ENCODE results near the gene FN3K. TPM values are rescaled to one million over a fixed set of nuclear protein-coding genes. Genes with fewer than 3 reads are reported as not detected.

The FN3K gene
- total RNA-seq, 1 experiment from 2014 or later = 28.3 TPM

DNA sequence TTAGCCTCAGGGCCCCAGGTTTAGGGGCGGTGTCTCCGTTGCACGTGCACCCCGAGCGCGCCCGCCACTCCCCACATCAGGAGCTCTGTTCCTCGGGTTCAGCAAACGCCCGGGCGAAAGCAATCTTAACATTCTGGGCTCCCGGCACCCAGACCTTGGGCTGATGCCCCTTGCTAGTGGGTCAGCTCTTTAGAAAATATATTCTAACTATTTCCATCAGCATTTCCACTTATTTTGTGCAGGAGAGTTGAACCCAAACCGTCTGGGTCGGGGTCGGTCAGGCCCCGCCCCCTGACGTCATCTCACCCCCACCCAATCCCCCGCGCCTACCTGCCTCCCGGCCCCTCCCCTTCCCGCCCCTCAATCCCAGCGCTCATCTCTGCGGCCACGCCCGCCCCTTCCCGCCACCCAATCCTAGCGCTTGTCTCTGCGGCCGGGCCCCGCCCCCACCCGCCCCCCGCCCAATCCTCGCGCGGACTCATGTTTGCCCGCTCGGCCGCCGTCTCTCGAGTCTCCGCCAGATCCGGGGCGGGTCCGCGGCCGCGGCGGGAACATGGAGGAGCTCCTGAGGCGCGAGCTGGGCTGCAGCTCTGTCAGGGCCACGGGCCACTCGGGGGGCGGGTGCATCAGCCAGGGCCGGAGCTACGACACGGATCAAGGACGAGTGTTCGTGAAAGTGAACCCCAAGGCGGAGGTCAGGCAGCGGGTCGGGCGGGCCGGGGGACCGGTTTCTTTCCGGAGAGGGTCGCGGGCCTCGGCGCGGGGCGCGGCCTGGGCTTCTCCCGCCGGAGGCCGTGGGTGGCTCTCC is 19.0 kb upstream of the FN3K start, which contains the start of gene FN3KRP:
TSS of gene FN3KRP (plus strand) at position 504 of the 808 bp plus-strand sequence. CDS start at position 554, 50 bp downstream.
- H3K36me3 Mint-ChIP-seq (ENCODE audit: insufficient read depth in 1 of 3, low read depth in 3 of 3) = peaks cover 0 to 24% (median 24%) of the 10 kb centered on the region in 3 experiments; a peak in 6 of 7 replicates
- Histone ChIP-seq H3K27ac (ENCODE audit: insufficient read length, low read depth, low read length) (no peak within 1 kb of the TSS), H3K14ac (ENCODE audit: insufficient read depth, low read length) (no peak within 1 kb of the TSS; the same call in 1 of the 2 replicates), H2AK5ac (ENCODE audit: insufficient read length, low read length) (no peak within 1 kb of the TSS), H3K23ac (ENCODE audit: insufficient read length, low read depth, low read length) (no peak within 1 kb of the TSS), H2BK5ac (ENCODE audit: insufficient read length, low read length) (no peak within 1 kb of the TSS), H3K18ac (ENCODE audit: insufficient read length, low read depth, low read length) (no peak within 1 kb of the TSS), H3K56ac (ENCODE audit: insufficient read length, low read depth, low read length) (no peak within 1 kb of the TSS), H2AFZ (ENCODE audit: low read length) (peak within 1 kb of the TSS; percentile 88), H3K4ac (ENCODE audit: low read depth, low read length) (no peak within 1 kb of the TSS), H2BK15ac (ENCODE audit: low read depth, low read length) (no peak within 1 kb of the TSS), H3K79me1 (ENCODE audit: insufficient read depth, low read depth, low read length, poor library complexity, severe bottlenecking) (no peaks in the 10 kb centered on the region), H3K23me2 (ENCODE audit: insufficient read length, low read depth, low read length, poor library complexity, severe bottlenecking) (peaks cover 14% of the 10 kb centered on the region), H3K4me1 (ENCODE audit: insufficient read depth, low read length) (no peaks in the 10 kb centered on the region), H4K5ac (ENCODE audit: insufficient read length, low read depth, low read length) (no peak within 1 kb of the TSS), H3K4me2 (ENCODE audit: insufficient read depth, insufficient read length, low read length) (peak within 1 kb of the TSS; percentile 73), H3K9ac (ENCODE audit: extremely low read depth, insufficient read length, low read length) (peak within 1 kb of the TSS; percentile 82), H3T11ph (ENCODE audit: low read length) (no peak within 1 kb of the TSS), H2BK120ac (ENCODE audit: low read depth, low read length, poor library complexity, severe bottlenecking) (no peak within 1 kb of the TSS), H2BK12ac (ENCODE audit: insufficient read length, low read depth, low read length) (no peak within 1 kb of the TSS), H3K27me3 (ENCODE audit: insufficient read depth, low read length) (no peaks in the 10 kb centered on the region; the same call in none of the 2 replicates), H4K91ac (ENCODE audit: insufficient read length, low read depth, low read length) (no peak within 1 kb of the TSS), H4K8ac (replicated peaks; ENCODE audit: insufficient read length, low read depth, low read length) (no peak within 1 kb of the TSS), H2BK20ac (ENCODE audit: low read depth, low read length, poor library complexity, severe bottlenecking) (no peak within 1 kb of the TSS), H3K79me2 (ENCODE audit: insufficient read depth, low read length) (no peaks in the 10 kb centered on the region), H3K9me3 (ENCODE audit: control insufficient read depth, low read depth, low read length) (no peaks in the 10 kb centered on the region), H4K20me1 (ENCODE audit: control insufficient read depth, insufficient read depth, insufficient read length) (no peaks in the 10 kb centered on the region)
- H3K4me3 Mint-ChIP-seq = peak within 1 kb of the TSS; percentile 95 to 98
- peak; percentile 98 for DNase-seq
- no CpG with 5 or more reads among the region's 75 CpGs for WGBS (ENCODE audit: extremely low coverage, insufficient read length, low lambda C conversion rate)
- TF ChIP-seq, protein P1, sequence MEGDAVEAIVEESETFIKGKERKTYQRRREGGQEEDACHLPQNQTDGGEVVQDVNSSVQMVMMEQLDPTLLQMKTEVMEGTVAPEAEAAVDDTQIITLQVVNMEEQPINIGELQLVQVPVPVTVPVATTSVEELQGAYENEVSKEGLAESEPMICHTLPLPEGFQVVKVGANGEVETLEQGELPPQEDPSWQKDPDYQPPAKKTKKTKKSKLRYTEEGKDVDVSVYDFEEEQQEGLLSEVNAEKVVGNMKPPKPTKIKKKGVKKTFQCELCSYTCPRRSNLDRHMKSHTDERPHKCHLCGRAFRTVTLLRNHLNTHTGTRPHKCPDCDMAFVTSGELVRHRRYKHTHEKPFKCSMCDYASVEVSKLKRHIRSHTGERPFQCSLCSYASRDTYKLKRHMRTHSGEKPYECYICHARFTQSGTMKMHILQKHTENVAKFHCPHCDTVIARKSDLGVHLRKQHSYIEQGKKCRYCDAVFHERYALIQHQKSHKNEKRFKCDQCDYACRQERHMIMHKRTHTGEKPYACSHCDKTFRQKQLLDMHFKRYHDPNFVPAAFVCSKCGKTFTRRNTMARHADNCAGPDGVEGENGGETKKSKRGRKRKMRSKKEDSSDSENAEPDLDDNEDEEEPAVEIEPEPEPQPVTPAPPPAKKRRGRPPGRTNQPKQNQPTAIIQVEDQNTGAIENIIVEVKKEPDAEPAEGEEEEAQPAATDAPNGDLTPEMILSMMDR (conservative IDR thresholded peaks at IDR 0.05) = no peak
- peaks cover 11% of the 10 kb centered on the region in 2 experiments for H3K4me1 Mint-ChIP-seq
- peak within 1 kb of the TSS in 1 of 3 experiments; percentile 92; a peak in 3 of 7 replicates for H3K27ac Mint-ChIP-seq
- peaks cover 19% of the 10 kb centered on the region for H3K27me3 Mint-ChIP-seq (ENCODE audit: low read depth)
- no peaks in the 10 kb centered on the region for H3K9me3 Mint-ChIP-seq

Measured in H9 (cell line).